ENCODE results near the gene XRCC1.
A peak's percentile ranks its signal among the peaks of the same experiment; 100 is the strongest.

Gene XRCC1

DNA sequence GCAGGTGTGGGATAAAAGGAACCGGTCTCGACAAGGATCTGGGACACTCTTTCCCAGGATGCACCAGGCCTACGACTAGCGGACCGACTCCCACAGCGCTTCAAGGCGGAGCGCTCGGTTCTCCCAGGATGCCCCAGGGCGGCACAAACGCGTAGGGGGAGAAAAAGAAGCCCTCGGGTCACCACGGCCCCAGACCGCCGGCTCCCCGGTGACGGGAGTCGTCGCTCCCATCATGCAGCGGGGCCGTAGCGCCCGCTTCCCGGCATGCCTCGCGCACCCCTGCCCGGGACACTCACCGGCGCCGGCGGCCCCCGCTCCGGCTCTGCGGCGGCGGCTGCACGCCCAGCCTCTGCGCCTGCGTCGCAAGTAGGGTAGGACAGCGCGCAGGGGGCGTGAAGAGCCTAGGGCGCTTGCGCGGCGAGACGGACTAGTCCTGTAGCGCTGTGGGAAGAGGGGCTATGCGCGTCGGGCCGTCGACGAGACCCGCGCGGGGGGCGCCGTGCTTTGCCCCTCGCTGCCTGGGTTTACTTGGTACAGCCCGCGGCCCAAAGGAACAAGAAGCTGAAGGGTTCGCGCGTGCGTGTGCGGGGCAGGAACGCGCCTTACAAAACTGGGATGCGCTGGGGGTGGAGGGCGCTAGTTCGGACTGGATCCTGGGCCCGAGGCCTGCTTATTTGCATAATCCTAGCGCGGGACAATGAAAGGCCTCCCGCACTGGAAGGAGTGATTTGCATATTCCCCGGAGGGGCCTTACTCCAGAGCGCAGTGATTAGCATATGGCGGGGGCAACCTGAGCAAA, 44.1 kb upstream of the XRCC1 start, which contains the start of gene ZNF428:
Gene ZNF428 (minus strand): TSS at position 368 of the 799 bp plus-strand sequence. CDS start 5,325 bp downstream, outside the sequence.
- DNase-seq (ENCODE audit: low spot score), result peak; percentile 94
- TF ChIP-seq, protein P1, sequence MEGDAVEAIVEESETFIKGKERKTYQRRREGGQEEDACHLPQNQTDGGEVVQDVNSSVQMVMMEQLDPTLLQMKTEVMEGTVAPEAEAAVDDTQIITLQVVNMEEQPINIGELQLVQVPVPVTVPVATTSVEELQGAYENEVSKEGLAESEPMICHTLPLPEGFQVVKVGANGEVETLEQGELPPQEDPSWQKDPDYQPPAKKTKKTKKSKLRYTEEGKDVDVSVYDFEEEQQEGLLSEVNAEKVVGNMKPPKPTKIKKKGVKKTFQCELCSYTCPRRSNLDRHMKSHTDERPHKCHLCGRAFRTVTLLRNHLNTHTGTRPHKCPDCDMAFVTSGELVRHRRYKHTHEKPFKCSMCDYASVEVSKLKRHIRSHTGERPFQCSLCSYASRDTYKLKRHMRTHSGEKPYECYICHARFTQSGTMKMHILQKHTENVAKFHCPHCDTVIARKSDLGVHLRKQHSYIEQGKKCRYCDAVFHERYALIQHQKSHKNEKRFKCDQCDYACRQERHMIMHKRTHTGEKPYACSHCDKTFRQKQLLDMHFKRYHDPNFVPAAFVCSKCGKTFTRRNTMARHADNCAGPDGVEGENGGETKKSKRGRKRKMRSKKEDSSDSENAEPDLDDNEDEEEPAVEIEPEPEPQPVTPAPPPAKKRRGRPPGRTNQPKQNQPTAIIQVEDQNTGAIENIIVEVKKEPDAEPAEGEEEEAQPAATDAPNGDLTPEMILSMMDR (IDR thresholded peaks at IDR 0.05; ENCODE audit: extremely low read depth, missing control alignments), result no peak

DNA sequence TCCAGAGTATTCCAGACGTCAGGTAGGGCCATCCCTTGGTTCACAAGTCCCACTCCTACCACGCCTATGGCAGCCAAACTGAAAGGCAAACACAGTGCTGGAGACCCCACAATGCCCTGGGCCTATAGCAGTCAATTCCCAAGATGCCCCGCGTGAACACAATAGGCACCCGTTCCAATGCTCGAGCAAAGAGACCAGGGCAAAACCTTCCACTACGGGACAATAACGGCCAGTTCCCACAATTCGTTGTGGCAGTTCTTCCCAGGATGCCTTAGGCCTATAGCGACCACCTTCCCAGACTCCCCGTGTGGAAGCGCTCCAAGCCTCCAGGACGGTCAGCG, 43.6 kb upstream of the XRCC1 start:
- TF ChIP-seq, protein P1 (IDR thresholded peaks at IDR 0.05; ENCODE audit: extremely low read depth, missing control alignments), result no peak
- peak; percentile 81 for DNase-seq (ENCODE audit: low spot score)

DNA sequence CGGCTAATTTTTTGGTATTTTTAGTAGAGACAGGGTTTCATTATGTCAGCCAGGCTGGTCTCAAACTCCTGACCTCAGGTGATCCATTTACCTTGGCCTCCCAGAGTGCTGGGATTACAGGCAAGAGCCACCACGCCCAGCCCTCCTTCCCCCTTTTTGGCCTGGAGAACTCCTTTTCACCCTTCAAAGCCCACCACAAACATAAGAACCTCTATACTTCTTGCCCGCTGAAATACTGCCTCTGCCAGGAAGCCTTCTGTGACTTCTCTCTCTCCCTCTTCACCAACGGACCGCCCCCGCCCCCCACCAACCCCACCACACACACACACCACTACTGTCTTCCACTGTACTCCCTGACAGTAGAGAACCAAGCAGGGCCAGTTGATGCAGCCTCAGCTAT, 41.6 kb upstream of the XRCC1 start:
- TF ChIP-seq, protein P1 (IDR thresholded peaks at IDR 0.05; ENCODE audit: extremely low read depth, missing control alignments), result no peak

DNA sequence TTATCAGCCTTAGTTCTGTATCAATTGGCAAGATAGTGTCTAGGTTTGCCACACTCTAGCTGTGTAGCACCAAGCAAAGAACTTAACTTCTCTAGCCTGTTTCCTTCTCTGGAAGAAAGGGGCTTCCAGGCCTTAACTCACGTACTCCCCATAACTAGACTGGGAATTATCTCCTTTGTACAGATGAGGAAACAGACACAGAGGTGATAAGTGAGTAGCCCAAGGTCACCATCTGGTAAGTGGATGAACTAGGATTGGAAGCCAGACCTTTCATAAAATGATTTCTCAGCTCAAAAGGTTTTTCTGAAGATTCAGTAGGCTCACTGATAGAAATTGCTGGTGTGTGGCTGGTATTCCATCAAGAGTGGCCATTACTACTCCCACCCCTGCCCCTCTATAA, 41.0 kb upstream of the XRCC1 start:
- no peak for DNase-seq (ENCODE audit: low spot score)

More for the DNA sequence above, 41.6 kb upstream of the XRCC1 start:
- DNase-seq (ENCODE audit: low spot score), result no peak

DNA sequence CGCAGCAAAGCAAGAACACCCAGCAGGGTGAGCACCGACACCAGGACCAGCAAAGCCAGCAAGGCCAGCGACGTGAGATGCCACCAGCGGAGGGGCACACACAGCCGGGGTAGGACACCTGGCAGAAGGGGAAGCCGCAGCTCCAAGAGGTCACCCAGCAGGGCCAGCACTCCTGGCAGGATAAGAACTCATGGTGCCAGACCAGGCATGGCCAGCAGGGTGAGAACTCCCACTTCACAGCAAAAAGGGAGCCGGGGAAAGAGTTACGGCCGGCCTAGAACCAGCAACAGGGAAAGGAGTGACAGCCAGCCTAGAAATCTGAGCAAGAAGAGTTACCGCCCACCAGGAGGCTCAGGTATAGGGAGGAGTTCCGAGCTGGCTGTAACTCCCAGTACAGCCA, 37.0 kb upstream of the XRCC1 start:
- TF ChIP-seq, protein P1 (IDR thresholded peaks at IDR 0.05; ENCODE audit: extremely low read depth, missing control alignments), result no peak

More for the DNA sequence above, 41.0 kb upstream of the XRCC1 start:
- TF ChIP-seq, protein P1 (IDR thresholded peaks at IDR 0.05; ENCODE audit: extremely low read depth, missing control alignments), result no peak

DNA sequence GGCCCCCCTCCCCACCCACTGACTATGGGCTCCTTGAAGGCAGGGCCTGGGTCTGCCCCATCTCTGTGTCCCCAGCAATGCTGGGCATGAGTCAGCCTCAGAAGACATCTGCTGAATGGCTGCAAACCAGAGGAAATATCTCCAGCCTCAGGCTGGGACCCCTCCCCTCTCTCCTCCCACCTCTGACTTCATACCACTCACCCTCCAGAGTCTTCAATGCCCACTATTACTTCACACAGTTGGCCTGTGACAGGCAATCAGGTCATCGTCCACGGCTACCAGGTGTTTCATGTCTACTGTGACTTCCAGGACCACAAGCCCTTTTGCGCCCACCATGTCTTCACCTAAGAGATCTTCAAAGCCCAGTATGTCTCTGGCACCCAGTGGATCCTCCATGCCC, 36.5 kb upstream of the XRCC1 start, which contains the start of gene SRRM5:
Gene SRRM5 (plus strand): TSS at position 301 of the 400 bp plus-strand sequence. CDS start 34 bp downstream, at position 335.
- TF ChIP-seq, protein P1 (IDR thresholded peaks at IDR 0.05; ENCODE audit: extremely low read depth, missing control alignments), result no peak

More for the DNA sequence above, 37.0 kb upstream of the XRCC1 start:
- DNase-seq (ENCODE audit: low spot score), result no peak

DNA sequence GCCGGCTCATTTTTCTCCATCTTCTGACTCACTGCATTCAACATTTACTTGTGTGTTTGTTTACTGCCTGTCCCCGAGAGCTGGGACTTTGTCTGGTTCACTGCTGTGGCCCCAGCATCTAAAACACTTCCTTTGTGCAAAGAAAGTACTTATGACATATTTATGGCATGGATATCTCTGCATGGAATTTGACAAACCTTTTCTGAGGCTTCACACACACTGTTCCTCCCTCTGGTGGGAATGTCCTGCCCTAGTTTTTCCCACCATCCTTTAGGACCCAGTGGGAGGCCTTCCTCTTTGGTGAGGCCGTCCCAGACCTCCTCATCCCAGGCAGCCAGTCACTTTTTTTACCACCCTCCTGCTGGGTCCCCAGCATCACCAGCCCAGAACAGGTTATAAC, 35.2 kb upstream of the XRCC1 start:
- no peak for DNase-seq (ENCODE audit: low spot score)
- TF ChIP-seq, protein P1 (IDR thresholded peaks at IDR 0.05; ENCODE audit: extremely low read depth, missing control alignments), result no peak

More for the DNA sequence above, 36.5 kb upstream of the XRCC1 start, which contains the start of gene SRRM5:
- no peak for DNase-seq (ENCODE audit: low spot score)
